IMR-90 (cell line): ENCODE data around the gene PIP4P1. TPM values are rescaled to one million over a fixed set of nuclear protein-coding genes. Genes with fewer than 3 reads are reported as not detected.

Experiments used
- ATAC-seq: fragments of 200-7000 bp; cut with Tn5 transposase; 2 replicates; pipeline ENCODE4 v1.9.1; 2020; ENCODE audit warnings: low read depth, mild to moderate bottlenecking, moderate library complexity
- BruUV-seq: library from RNA; stranded (reverse); fragments of 400-500 nt; replicated peaks from 2 replicates; lab custom pipeline; 2021; lab: Mats Ljungman, UMichigan
- CTCF ChIA-PET: fragments of 300-600 bp; formaldehyde crosslinking; extraction: SDS; loops from one replicate; lab custom pipeline; 2021; ENCODE audit warnings: antibody characterized with exemption; lab: Yijun Ruan, JAX
- POLR2A ChIA-PET: fragments of 300-600 bp; sonication (Branson Sonifier 250); formaldehyde crosslinking; loops from one replicate; lab custom pipeline; 2022; ENCODE audit warnings: antibody characterized with exemption; ENCODE audit not compliant: unreplicated experiment; lab: Charles Lee
- DNase-seq: peaks from one replicate; pipeline ENCODE4 v3.0.0; 2013
- H2AFZ ChIP-seq: replicated peaks from 2 replicates; pipeline ENCODE3; 2013; ENCODE audit warnings: low read length, mild to moderate bottlenecking; ENCODE audit not compliant: poor library complexity
- H2AK5ac ChIP-seq: 2 replicates; pipeline ENCODE4 v1.6.1; 2013; ENCODE audit warnings: low read depth, low read length, inconsistent platforms
- H2AK9ac ChIP-seq: replicated peaks from 2 replicates; pipeline ENCODE3; 2013; ENCODE audit warnings: mild to moderate bottlenecking, low read depth, low read length, moderate library complexity; ENCODE audit not compliant: poor library complexity
- H2BK120ac ChIP-seq: 2 replicates; pipeline ENCODE4 v1.6.1; 2013; ENCODE audit warnings: low read depth, low read length, inconsistent platforms
- H2BK15ac ChIP-seq: 3 replicates; pipeline ENCODE4 v1.6.1; 2013; ENCODE audit warnings: low read depth, low read length, inconsistent platforms
- H2BK20ac ChIP-seq: 2 replicates; pipeline ENCODE4 v1.6.1; 2013; ENCODE audit warnings: low read depth, mild to moderate bottlenecking, inconsistent platforms, low read length, moderate library complexity
- H2BK5ac ChIP-seq: 2 replicates; pipeline ENCODE4 v1.6.1; 2013; ENCODE audit warnings: mild to moderate bottlenecking, low read depth, low read length, inconsistent platforms; ENCODE audit not compliant: poor library complexity, severe bottlenecking
- H3K14ac ChIP-seq: replicated peaks from 2 replicates; pipeline ENCODE4 v1.6.1; 2013; ENCODE audit warnings: low read depth, low read length, inconsistent platforms
- H3K18ac ChIP-seq: 2 replicates; pipeline ENCODE4 v1.6.1; 2013; ENCODE audit warnings: low read depth, low read length, control low read depth
- H3K23ac ChIP-seq: 2 replicates; pipeline ENCODE4 v1.6.1; 2013; ENCODE audit warnings: low read depth, low read length, inconsistent platforms
- H3K27ac ChIP-seq: 2 replicates; pipeline ENCODE4 v1.5.1; 2013; ENCODE audit warnings: mild to moderate bottlenecking, control low read depth, low read length; ENCODE audit not compliant: insufficient read depth
- H3K27me3 ChIP-seq: 2 replicates; pipeline ENCODE4 v1.6.1; 2013; ENCODE audit warnings: low read length; ENCODE audit not compliant: control insufficient read depth, insufficient read depth
- H3K36me3 ChIP-seq: 2 replicates; pipeline ENCODE4 v1.6.1; 2013; ENCODE audit warnings: low read length, mixed read lengths; ENCODE audit not compliant: control insufficient read depth, insufficient read depth
- H3K4ac ChIP-seq: 2 replicates; pipeline ENCODE4 v1.6.1; 2013; ENCODE audit warnings: low read depth, low read length, inconsistent platforms
- H3K4me1 ChIP-seq: 2 replicates; pipeline ENCODE4 v1.6.1; 2013; ENCODE audit warnings: low read length, mixed read lengths; ENCODE audit not compliant: control insufficient read depth, insufficient read depth
- H3K4me2 ChIP-seq: 2 replicates; pipeline ENCODE4 v1.6.1; 2013; ENCODE audit warnings: low read depth, mild to moderate bottlenecking, control low read depth, low read length, moderate library complexity
- H3K4me3 ChIP-seq: 2 replicates; pipeline ENCODE4 v1.5.1; 2013; ENCODE audit warnings: low read depth, mild to moderate bottlenecking, control low read depth, low read length, moderate library complexity; ENCODE audit not compliant: insufficient read depth
- H3K56ac ChIP-seq: 2 replicates; pipeline ENCODE4 v1.6.1; 2013; ENCODE audit warnings: low read length, inconsistent platforms; ENCODE audit not compliant: insufficient read depth; ENCODE audit errors: extremely low read depth
- H3K79me1 ChIP-seq, 2 experiments: 2 replicates each; pipeline ENCODE4 v1.6.1; 2013; ENCODE audit warnings: low read length in 2 of 2, inconsistent platforms in 1 of 2, low read depth in 1 of 2
- H3K9ac ChIP-seq: 2 replicates; pipeline ENCODE4 v1.6.1; 2013; ENCODE audit warnings: low read depth, low read length, control low read depth
- H3K9me1 ChIP-seq: 2 replicates; pipeline ENCODE4 v1.6.1; 2013; ENCODE audit warnings: low read length, inconsistent platforms; ENCODE audit not compliant: insufficient read depth
- H3K9me3 ChIP-seq: 2 replicates; pipeline ENCODE4 v1.6.1; 2013; ENCODE audit warnings: low read length; ENCODE audit not compliant: control insufficient read depth, insufficient read depth
- H4K20me1 ChIP-seq: 2 replicates; pipeline ENCODE4 v1.6.1; 2013; ENCODE audit warnings: low read length, inconsistent platforms; ENCODE audit not compliant: insufficient read depth
- H4K5ac ChIP-seq: 2 replicates; pipeline ENCODE4 v1.6.1; 2013; ENCODE audit warnings: mild to moderate bottlenecking, low read depth, low read length, control low read depth
- H4K8ac ChIP-seq, 2 experiments: 2 replicates each; pipeline ENCODE4 v1.6.1; 2013; ENCODE audit warnings: low read depth in 2 of 2, low read length in 2 of 2, control low read depth in 1 of 2, inconsistent platforms in 1 of 2
- H4K91ac ChIP-seq: 2 replicates; pipeline ENCODE4 v1.6.1; 2013; ENCODE audit warnings: low read depth, low read length, inconsistent platforms; ENCODE audit not compliant: insufficient read depth
- CEBPB ChIP-seq: IDR thresholded peaks from 2 replicates; pipeline ENCODE4 v1.6.1; 2012; ENCODE audit warnings: low read depth, low read length, improper control_type of control experiment
- RCOR1 ChIP-seq: IDR thresholded peaks from 2 replicates; pipeline ENCODE4 v1.6.1; 2012; ENCODE audit warnings: mild to moderate bottlenecking, low read length, improper control_type of control experiment; ENCODE audit not compliant: insufficient replicate concordance
- SMC3 ChIP-seq: fragments of 150-350 bp; IDR thresholded peaks from 2 replicates; pipeline ENCODE4 v1.6.1; 2016; ENCODE audit warnings: low read depth, mild to moderate bottlenecking, antibody characterized with exemption, low read length, moderate library complexity
- WGBS, 2 experiments: methylation state at CpG; one replicate each; pipeline versions ENCODE4 v1.1.5 to v1.1.7; 2013; ENCODE audit warnings: missing lambda C conversion rate in 2 of 2; ENCODE audit not compliant: insufficient read length in 1 of 2; ENCODE audit errors: extremely low coverage in 2 of 2; 5-methylcytosine and 5-hydroxymethylcytosine counted together
- dilution Hi-C: fragments of 300-500 bp; cut with HindIII; formaldehyde crosslinking; loops from one replicate; pipeline ENCODE4 v1.14.3; 2018; ENCODE audit warnings: low sequenced_read_pairs; ENCODE audit not compliant: unreplicated experiment
- in situ Hi-C: fragments of 300-500 bp; cut with MboI; formaldehyde crosslinking; loops from 3 replicates; pipeline ENCODE4 v1.14.3; 2019; ENCODE audit warnings: low sequenced_read_pairs, inconsistent platforms, mixed read lengths
- intact Hi-C: fragments of 100-400 bp; cut with micrococcal nuclease; formaldehyde crosslinking; loops from 2 replicates; pipeline ENCODE4 v1.10.0; 2022
- polyA plus RNA-seq, 3 experiments: library from polyadenylated mRNA; depleted of rRNA; stranded (reverse); fragments of >200 nt; gene quantifications; 2 replicates each; pipeline ENCODE4 v1.2.3, GENCODE V29; 2012; ENCODE audit warnings: low replicate concordance in 1 of 3
- total RNA-seq: library from RNA; depleted of rRNA; stranded (reverse); fragments of >200 nt; gene quantifications from 2 replicates; pipeline ENCODE4 v1.2.3, GENCODE V29; 2012
- TF ChIP-seq, protein P1 (sequence below): fragments of 150-350 bp; IDR thresholded peaks from 2 replicates; pipeline ENCODE4 v1.6.1; 2016; ENCODE audit warnings: low read depth, mild to moderate bottlenecking, low read length, moderate library complexity, borderline replicate concordance

PIP4P1 gene
- total and polyA plus RNA-seq, 2 of the 4 experiments (the other 2 are of a cell fraction): 15.2 to 27.8 TPM

DNA sequence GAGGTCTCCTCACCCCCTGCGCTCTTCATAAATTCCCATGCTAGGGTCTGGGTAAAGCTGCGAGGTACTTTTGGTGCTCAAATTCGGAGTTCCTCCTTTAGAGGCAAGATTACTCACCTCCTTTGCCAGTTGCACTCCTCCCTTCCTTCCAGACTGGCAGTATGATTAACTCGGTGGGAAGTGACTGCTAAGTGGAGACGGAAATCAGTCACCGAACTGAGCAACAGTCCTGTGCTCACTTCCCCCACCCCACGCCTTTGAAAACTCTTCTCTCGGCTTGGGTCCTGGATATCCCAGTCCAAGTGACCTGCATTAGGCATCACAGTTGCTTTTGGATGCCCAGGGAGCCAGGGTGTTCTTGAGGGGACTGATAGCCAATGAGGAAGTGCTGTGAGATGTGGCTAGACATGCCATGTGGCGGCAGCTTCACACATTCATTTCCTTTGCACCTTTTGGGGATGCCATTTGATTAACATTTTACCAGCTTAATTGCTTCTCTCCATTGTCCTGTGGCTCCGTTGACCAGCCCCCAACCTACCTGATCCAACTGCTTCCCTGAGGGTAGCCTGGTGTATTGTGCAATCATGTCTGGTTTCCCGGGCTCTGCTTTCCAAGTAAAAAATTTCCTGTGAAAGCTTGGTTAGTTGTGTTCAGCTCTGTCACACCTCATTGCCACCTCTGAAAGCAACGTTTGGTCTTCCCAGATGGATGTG is 8.8 kb upstream of the PIP4P1 start:
- Histone ChIP-seq H3K79me1 (peaks cover 15 to 17% of the 10 kb centered on the region in 2 experiments), H3K36me3 (peaks cover 4% of the 10 kb centered on the region), H2AK5ac (peak overlapping the region; percentile 57), H3K9me3 (no peaks in the 10 kb centered on the region), H4K91ac (0 out of 2 replicates have a peak overlapping the region, but pooled peaks have one; percentile 36), H4K5ac (peak overlapping the region; percentile 11; the same call in 1 of the 2 replicates), H2BK20ac (no peak overlapping the region), H3K23ac (peak overlapping the region; percentile 73), H2BK120ac (peak overlapping the region; percentile 44; the same call in 1 of the 2 replicates), H3K4me3 (peak overlapping the region; percentile 88), H2BK5ac (peak overlapping the region; percentile 50), H4K8ac (peak overlapping the region; percentile 53 to 73), H3K18ac (no peak overlapping the region; the same call in 1 of the 2 replicates), H3K27ac (peak overlapping the region; percentile 58; the same call in 1 of the 2 replicates), H3K4me1 (peaks cover 4% of the 10 kb centered on the region; the same call in 1 of the 2 replicates), H3K9me1 (peaks cover 7% of the 10 kb centered on the region), H3K9ac (peak overlapping the region; percentile 75), H3K14ac (peak overlapping the region; percentile 71), H2BK15ac (0 out of 3 replicates have a peak overlapping the region, but pooled peaks have one; percentile 3), H3K4me2 (peak overlapping the region; percentile 95), H2AK9ac (peak overlapping the region; percentile 18), H3K4ac (peak overlapping the region; percentile 72), H2AFZ (peak overlapping the region; percentile 88), H3K56ac (no peak overlapping the region; the same call in 1 of the 2 replicates), H4K20me1 (no peaks in the 10 kb centered on the region), H3K27me3 (no peaks in the 10 kb centered on the region)
- WGBS, 2 experiments: 0% methylated on average over 1 of the region's 12 CpGs; no CpG with 5 or more reads in 1 of the 2 experiments
- ChIA-PET POLR2A (no interaction called here), CTCF (no interaction called here)
- in situ Hi-C loops: loop anchor here (25.0 kb wide), 1 partner anchor 617 kb away; the partner anchor contains the start of gene ZNF219
- TF ChIP-seq CEBPB: peak; percentile 96
- no peak for TF ChIP-seq SMC3
- no peak for TF ChIP-seq RCOR1
- TF ChIP-seq, protein P1, sequence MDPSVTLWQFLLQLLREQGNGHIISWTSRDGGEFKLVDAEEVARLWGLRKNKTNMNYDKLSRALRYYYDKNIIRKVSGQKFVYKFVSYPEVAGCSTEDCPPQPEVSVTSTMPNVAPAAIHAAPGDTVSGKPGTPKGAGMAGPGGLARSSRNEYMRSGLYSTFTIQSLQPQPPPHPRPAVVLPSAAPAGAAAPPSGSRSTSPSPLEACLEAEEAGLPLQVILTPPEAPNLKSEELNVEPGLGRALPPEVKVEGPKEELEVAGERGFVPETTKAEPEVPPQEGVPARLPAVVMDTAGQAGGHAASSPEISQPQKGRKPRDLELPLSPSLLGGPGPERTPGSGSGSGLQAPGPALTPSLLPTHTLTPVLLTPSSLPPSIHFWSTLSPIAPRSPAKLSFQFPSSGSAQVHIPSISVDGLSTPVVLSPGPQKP: no peak
- dilution Hi-C loops: no loop called here
- ATAC-seq: peak; percentile 40
- peak; percentile 57 for DNase-seq
- no TSS peak for BruUV-seq
- intact Hi-C loops: loop anchor here (5.0 kb wide), 1 partner anchor 62 kb away; no protein-coding TSS in a partner anchor
